GM21717 (cell line): ENCODE measurements around the gene MAEA.
"Not testable (repeated sequence)": the region's sequence is repeated elsewhere in the genome, so short reads cannot be mapped to it uniquely, and the experiment has no call there.

Experiments
- ATAC-seq: cut with Tn5 transposase; IDR thresholded peaks from one replicate; pipeline ENCODE4 v1.9.1; 2021; ENCODE audit warnings: mild to moderate bottlenecking, moderate library complexity; ENCODE audit not compliant: unreplicated experiment

MAEA gene

GRCh38 chr4:1318488-1319213 is 29.0 kb downstream of the MAEA start:
- no peak for ATAC-seq

GRCh38 chr4:1321486-1321885 is 31.8 kb downstream of the MAEA start:
- no peak for ATAC-seq

GRCh38 chr4:1321946-1322650 is 32.4 kb downstream of the MAEA start:
- no peak for ATAC-seq

GRCh38 chr4:1323280-1323634 is 33.6 kb downstream of the MAEA start:
- ATAC-seq, result no peak

- ATAC-seq, result no peak
Observed at GRCh38 chr4:1323635-1324442, 34.1 kb downstream of the MAEA start.

- not testable (repeated sequence) for ATAC-seq
Observed at GRCh38 chr4:1324443-1325175, 34.9 kb downstream of the MAEA start.

GRCh38 chr4:1325176-1325480 is 35.4 kb downstream of the MAEA start:
- no peak for ATAC-seq

GRCh38 chr4:1325681-1326635 is 36.3 kb downstream of the MAEA start:
- no peak for ATAC-seq

GRCh38 chr4:1326751-1327525 is 37.2 kb downstream of the MAEA start:
- no peak for ATAC-seq

- no peak for ATAC-seq
Observed at GRCh38 chr4:1327526-1328266, 38.0 kb downstream of the MAEA start.

GRCh38 chr4:1328267-1329155 is 38.8 kb downstream of the MAEA start:
- no peak for ATAC-seq

GRCh38 chr4:1329408-1330371 is 40.0 kb downstream of the MAEA start:
- ATAC-seq, result no peak

- ATAC-seq, result no peak
Observed at GRCh38 chr4:1330761-1331590, 41.3 kb downstream of the MAEA start.

- ATAC-seq, result no peak
Observed at GRCh38 chr4:1331591-1332353, 42.1 kb downstream of the MAEA start.

GRCh38 chr4:1332686-1333085 is 43.0 kb downstream of the MAEA start:
- no peak for ATAC-seq
